Left renal pelvis (tissue), 4 donors: ENCODE results near the gene IDH3B. TPM values are rescaled to one million over a fixed set of nuclear protein-coding genes. Genes with fewer than 3 reads are reported as not detected.

Source experiments
- DNase-seq, 4 donors: peaks; one replicate each; pipeline ENCODE4 v3.0.0-alpha.2; 2013; ENCODE audit warnings: low read depth in 4 of 4, low spot score in 3 of 4
- polyA plus RNA-seq, 4 donors: library from polyadenylated mRNA; unstranded; fragments of 120-200 nt; gene quantifications; one replicate each; pipeline ENCODE4 v1.2.1, GENCODE V29; 2013; ENCODE audit not compliant: insufficient read length in 4 of 4

The IDH3B gene
- polyA plus RNA-seq, 4 donors = 85.5 to 144 (median 124) TPM

- no peak for DNase-seq
Measured at GRCh38 chr20:2658414-2659354, 5.3 kb downstream of the IDH3B start.

- no peak for DNase-seq
Measured at GRCh38 chr20:2657674-2658073, 6.3 kb downstream of the IDH3B start.

GRCh38 chr20:2657241-2657640 lies 6.8 kb downstream of the IDH3B start:
- DNase-seq = no peak

GRCh38 chr20:2656471-2657117 lies 7.4 kb downstream of the IDH3B start:
- no peak for DNase-seq

GRCh38 chr20:2655331-2656116 lies 8.5 kb downstream of the IDH3B start:
- DNase-seq = no peak

GRCh38 chr20:2654831-2655230 lies 9.2 kb downstream of the IDH3B start:
- DNase-seq = no peak

GRCh38 chr20:2654384-2654822 lies 9.6 kb downstream of the IDH3B start:
- no peak for DNase-seq

GRCh38 chr20:2653556-2654383 lies 10.2 kb downstream of the IDH3B start:
- DNase-seq = no peak

GRCh38 chr20:2652724-2653555 lies 11.1 kb downstream of the IDH3B start:
- peak in 2 of 4 donors; percentile 18 to 24 for DNase-seq

- peak; percentile 82 to 88 (median 87) for DNase-seq
Measured at GRCh38 chr20:2651772-2652723, 12.0 kb downstream of the IDH3B start, which contains the start of gene NOP56. TSS of gene NOP56 (plus strand) at chr20:2652632. CDS start at chr20:2652661, 29 bp downstream.

- DNase-seq = no peak
Measured at GRCh38 chr20:2643708-2644107, 20.3 kb downstream of the IDH3B start.

GRCh38 chr20:2640899-2641298 lies 23.1 kb downstream of the IDH3B start:
- no peak for DNase-seq

- DNase-seq = no peak
Measured at GRCh38 chr20:2640260-2640659, 23.8 kb downstream of the IDH3B start.

GRCh38 chr20:2637246-2637645 lies 26.8 kb downstream of the IDH3B start:
- no peak for DNase-seq

- DNase-seq = no peak
Measured at GRCh38 chr20:2633381-2633780, 30.6 kb downstream of the IDH3B start.

GRCh38 chr20:2631228-2631627 lies 32.8 kb downstream of the IDH3B start:
- no peak for DNase-seq

- DNase-seq = no peak
Measured at GRCh38 chr20:2626853-2627541, 37.0 kb downstream of the IDH3B start.
